Activated naive CD4-positive, alpha-beta T cell treated with anti-CD3 and anti-CD28 coated beads for 36 hours (primary cell): ENCODE results near the gene ZNF691. TPM values are rescaled to one million over a fixed set of nuclear protein-coding genes. Genes with fewer than 3 reads are reported as not detected.
"Not testable (repeated sequence)": the region's sequence is repeated elsewhere in the genome, so short reads cannot be mapped to it uniquely, and the experiment has no call there.

Experiments
- CTCF ChIA-PET: fragments of 350-600 bp; sonication (Branson Sonifier 250); formaldehyde crosslinking; loops from one replicate; lab custom pipeline; 2021; ENCODE audit warnings: antibody characterized with exemption; lab: Charles Lee
- DNase-seq: peaks from one replicate; pipeline ENCODE4 v3.0.0-alpha.2; 2020
- H3K27ac Mint-ChIP-seq: one replicate; pipeline ENCODE4 v1.8.0; 2021; ENCODE audit warnings: mild to moderate bottlenecking, mixed read lengths
- H3K27me3 Mint-ChIP-seq: one replicate; pipeline ENCODE4 v1.8.0; 2021; ENCODE audit warnings: low read depth, mixed read lengths
- H3K36me3 Mint-ChIP-seq: one replicate; pipeline ENCODE4 v1.8.0; 2021; ENCODE audit warnings: low read depth, mixed read lengths
- H3K4me1 Mint-ChIP-seq: one replicate; pipeline ENCODE4 v1.8.0; 2021; ENCODE audit warnings: low read depth, mixed read lengths
- H3K4me3 Mint-ChIP-seq: one replicate; pipeline ENCODE4 v1.8.0; 2021; ENCODE audit warnings: mild to moderate bottlenecking, moderate library complexity, mixed read lengths
- H3K9me3 Mint-ChIP-seq: one replicate; pipeline ENCODE4 v1.8.0; 2021; ENCODE audit warnings: mixed read lengths
- intact Hi-C: fragments of 100-400 bp; cut with micrococcal nuclease; formaldehyde crosslinking; loops from one replicate; pipeline ENCODE4 v1.15.1; 2023
- total RNA-seq, 2 experiments: library from RNA; stranded (reverse); gene quantifications; one replicate each; pipeline ENCODE4 v1.2.3, GENCODE V29; 2021

The ZNF691 gene
- total RNA-seq, 2 experiments from 2014 or later, result 4.6 to 5.3 TPM

DNA sequence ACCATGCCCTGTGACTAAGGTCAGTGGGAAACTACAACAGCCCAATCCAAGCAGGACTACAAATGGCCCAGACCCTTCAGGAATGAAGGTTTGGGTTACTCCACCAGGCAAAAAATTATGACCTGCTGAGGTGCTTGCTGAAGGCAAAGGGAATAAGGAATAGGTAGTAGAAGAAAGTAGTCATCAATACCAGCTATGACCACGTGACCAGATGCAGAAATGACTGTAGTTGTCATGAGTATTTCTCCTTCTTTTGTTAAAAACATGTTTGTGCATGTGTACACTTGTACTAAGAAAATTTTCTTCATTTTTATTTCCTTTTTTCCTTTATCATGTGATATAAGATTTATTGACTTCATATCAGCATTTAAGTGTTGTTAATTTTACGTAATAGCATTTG lies 22.8 kb downstream of the ZNF691 start:
- CTCF ChIA-PET, H3K9me3 Mint-ChIP-seq, DNase-seq, H3K4me3 Mint-ChIP-seq, H3K36me3 Mint-ChIP-seq, H3K27ac Mint-ChIP-seq, H3K27me3 Mint-ChIP-seq, H3K4me1 Mint-ChIP-seq, intact Hi-C loops: not testable (repeated sequence)

DNA sequence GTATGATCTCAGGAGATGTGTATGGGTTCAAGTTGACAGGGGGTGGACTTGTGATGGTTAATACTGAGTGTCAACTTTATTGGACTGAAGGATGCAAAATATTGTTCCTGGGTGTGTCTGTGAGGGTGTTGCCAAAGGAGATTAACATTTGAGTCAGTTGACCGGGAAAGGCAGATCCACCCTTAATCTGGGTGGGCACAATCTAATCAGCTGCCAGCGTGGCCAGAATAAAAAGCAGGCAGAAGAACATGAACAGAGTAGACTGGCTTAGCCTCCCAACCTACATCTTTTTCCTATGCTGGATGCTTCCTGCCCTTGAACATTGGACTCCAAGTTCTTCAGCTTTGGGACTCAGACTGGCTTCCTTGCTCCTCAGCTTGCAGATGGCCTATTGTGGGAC lies 23.3 kb downstream of the ZNF691 start:
- DNase-seq, intact Hi-C loops, H3K9me3 Mint-ChIP-seq, H3K27ac Mint-ChIP-seq, CTCF ChIA-PET, H3K4me1 Mint-ChIP-seq, H3K36me3 Mint-ChIP-seq, H3K4me3 Mint-ChIP-seq, H3K27me3 Mint-ChIP-seq: not testable (repeated sequence)

DNA sequence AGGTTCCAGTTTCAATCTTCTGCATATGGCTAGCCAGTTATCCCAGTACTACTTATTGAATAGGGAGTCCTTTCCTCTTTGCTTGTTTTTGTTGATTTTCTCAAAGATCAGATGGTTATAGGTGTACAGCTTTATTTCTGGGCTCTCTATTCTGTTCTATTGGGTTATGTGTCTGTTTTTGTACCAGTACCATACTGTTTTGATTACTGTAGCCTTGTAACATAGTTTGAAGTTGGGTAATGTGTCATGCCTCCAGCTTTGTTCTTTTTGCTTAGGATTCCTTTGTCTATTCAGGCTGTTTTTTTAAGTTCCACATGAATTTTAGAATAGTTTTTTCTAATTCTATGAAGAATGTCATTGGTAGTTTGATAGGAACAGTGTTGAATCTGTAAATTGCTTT lies 26.7 kb downstream of the ZNF691 start:
- H3K4me3 Mint-ChIP-seq, H3K27me3 Mint-ChIP-seq, H3K27ac Mint-ChIP-seq, CTCF ChIA-PET, H3K4me1 Mint-ChIP-seq, H3K9me3 Mint-ChIP-seq, H3K36me3 Mint-ChIP-seq, intact Hi-C loops, DNase-seq: not testable (repeated sequence)

DNA sequence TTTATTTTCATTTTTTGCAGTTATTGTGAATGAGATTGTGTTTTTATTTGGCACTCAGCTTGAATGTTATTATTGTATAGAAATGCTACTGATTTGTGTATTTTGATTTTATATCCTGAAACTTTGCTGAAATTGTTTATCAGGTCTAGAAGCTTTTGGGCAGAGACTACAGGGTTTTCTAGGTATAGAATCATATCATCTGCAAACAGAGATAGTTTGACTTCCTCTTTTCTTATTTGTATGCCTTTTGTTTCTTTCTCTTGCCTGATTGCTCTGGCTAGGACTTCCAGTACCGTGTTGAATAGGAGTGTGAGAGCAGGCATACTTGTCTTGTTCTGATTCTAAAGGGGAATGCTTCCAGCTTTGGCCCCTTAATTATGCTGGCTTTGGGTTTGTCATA lies 27.3 kb downstream of the ZNF691 start:
- H3K27ac Mint-ChIP-seq, result no peak overlapping the region
- peaks cover 2% of the 10 kb centered on the region for H3K27me3 Mint-ChIP-seq
- H3K4me3 Mint-ChIP-seq, result no peak overlapping the region
- CTCF ChIA-PET, result no interaction called here
- H3K4me1 Mint-ChIP-seq, result no peaks in the 10 kb centered on the region
- DNase-seq, result no peak
- intact Hi-C loops, result no loop called here
- H3K9me3 Mint-ChIP-seq, result peaks cover 5% of the 10 kb centered on the region
- H3K36me3 Mint-ChIP-seq, result no peaks in the 10 kb centered on the region

DNA sequence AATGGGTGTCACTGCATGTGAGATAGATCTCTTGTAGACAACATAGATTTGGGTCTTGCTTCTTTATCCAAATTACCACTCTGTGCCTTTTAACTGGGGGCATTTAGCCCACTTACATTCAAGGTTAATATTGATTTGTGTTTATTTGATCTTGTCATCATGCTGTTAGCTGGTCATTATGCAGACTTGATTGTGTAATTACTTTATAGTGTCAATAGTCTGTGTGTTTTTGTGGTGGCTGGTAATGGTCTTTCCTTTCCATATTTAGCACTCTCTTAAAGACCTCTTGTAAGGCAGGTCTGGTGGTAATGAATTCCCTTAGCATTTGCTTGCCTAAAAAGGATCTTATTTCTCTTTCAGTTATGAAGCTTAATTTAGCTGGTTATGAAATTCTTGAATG lies 29.6 kb downstream of the ZNF691 start:
- no peak for DNase-seq
- intact Hi-C loops, result no loop called here
- CTCF ChIA-PET, result no interaction called here
- Mint-ChIP-seq H3K27me3 (peaks cover 2% of the 10 kb centered on the region), H3K27ac (no peak overlapping the region), H3K4me1 (no peaks in the 10 kb centered on the region), H3K36me3 (no peaks in the 10 kb centered on the region), H3K9me3 (peaks cover 5% of the 10 kb centered on the region), H3K4me3 (no peak overlapping the region)

DNA sequence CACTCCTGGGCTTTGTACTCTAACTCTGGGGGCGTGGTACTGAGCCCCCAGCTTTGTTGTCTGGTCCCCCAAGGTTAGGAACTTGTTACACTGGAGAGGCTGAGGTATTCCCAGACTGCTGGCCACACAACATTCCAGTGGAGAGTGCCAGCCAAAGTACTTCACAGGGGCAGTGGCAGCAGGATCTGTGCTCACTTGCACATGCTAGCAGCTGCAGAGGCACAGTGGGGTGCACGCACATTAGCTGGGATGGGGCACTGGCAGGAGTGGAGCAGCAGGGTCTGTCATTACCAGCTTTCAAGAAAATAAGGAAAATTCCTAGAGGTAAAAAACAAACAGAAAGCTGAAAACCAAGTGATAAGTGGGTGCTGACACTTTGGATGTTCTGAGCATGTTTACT lies 31.0 kb downstream of the ZNF691 start:
- Mint-ChIP-seq H3K36me3 (no peaks in the 10 kb centered on the region), H3K27ac (no peak overlapping the region), H3K4me3 (no peak overlapping the region), H3K27me3 (peaks cover 2% of the 10 kb centered on the region), H3K4me1 (no peaks in the 10 kb centered on the region), H3K9me3 (peaks cover 5% of the 10 kb centered on the region)
- no peak for DNase-seq
- CTCF ChIA-PET, result no interaction called here
- intact Hi-C loops, result no loop called here

DNA sequence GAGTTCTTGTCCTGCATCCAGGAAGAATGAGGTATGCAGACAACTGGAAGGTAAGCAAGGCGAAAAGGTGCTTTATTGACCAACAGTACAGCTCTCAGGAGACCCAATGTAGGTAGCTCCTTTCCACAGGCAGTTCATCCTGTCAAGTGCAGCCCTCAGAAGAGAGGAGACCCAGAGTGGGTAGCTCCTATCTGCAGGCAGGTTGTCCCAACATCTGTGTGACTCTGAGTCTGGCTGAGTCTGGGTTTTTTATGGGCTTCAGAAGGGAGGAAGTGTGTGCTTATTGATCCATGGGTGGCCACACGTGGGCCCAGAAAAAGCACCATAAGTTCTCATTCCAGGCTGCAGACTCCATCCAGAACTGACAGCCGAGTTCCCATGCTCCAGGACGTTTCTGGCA lies 34.0 kb downstream of the ZNF691 start:
- H3K9me3 Mint-ChIP-seq, result no peaks in the 10 kb centered on the region
- intact Hi-C loops, result no loop called here
- CTCF ChIA-PET, result no interaction called here
- no peak overlapping the region for H3K27ac Mint-ChIP-seq
- H3K36me3 Mint-ChIP-seq, result no peaks in the 10 kb centered on the region
- peaks cover 2% of the 10 kb centered on the region for H3K27me3 Mint-ChIP-seq
- no peak overlapping the region for H3K4me3 Mint-ChIP-seq
- no peaks in the 10 kb centered on the region for H3K4me1 Mint-ChIP-seq
- no peak for DNase-seq

DNA sequence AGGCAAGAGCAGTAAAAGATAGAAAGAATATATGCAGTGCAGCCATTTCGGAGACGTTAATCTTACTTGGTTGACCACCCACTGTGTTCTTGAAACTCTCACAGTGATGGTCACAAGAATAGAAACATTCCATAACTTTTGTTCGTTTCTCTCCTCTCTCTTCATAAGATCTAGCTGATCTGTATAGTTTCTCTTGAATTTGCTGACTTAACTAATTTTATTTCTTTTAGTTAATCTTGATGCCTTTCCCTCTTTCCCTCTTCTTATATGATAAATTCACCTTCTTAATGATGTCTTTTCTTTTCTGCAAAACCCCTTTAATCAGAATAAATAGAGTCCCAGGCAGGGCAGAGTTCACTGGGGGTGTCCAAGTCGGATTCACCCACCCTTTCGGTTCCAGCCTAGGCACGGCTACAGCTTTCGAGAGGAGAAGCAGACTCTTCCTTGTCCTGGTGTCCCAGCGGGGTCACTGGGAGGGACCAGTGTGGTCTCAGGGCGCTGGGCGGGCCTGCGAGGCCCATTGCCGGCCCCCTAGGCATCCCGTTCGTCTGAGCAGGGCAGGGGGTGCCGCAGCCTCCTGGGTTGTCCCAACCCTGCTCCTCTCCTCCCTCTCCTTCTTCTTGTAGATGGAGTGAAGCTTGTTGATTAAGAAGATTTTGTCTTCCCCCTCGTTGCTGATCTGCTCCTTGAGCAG lies 39.8 kb downstream of the ZNF691 start:
- intact Hi-C loops, result no loop called here
- no peak overlapping the region for H3K27ac Mint-ChIP-seq
- no peaks in the 10 kb centered on the region for H3K4me1 Mint-ChIP-seq
- H3K4me3 Mint-ChIP-seq, result no peak overlapping the region
- no peak for DNase-seq
- CTCF ChIA-PET, result interaction anchor here (0.7 kb wide), 1 partner anchor 147 kb away, joined by 3 read pairs; no protein-coding TSS in a partner anchor
- H3K9me3 Mint-ChIP-seq, result no peaks in the 10 kb centered on the region
- H3K27me3 Mint-ChIP-seq, result no peaks in the 10 kb centered on the region
- no peaks in the 10 kb centered on the region for H3K36me3 Mint-ChIP-seq

DNA sequence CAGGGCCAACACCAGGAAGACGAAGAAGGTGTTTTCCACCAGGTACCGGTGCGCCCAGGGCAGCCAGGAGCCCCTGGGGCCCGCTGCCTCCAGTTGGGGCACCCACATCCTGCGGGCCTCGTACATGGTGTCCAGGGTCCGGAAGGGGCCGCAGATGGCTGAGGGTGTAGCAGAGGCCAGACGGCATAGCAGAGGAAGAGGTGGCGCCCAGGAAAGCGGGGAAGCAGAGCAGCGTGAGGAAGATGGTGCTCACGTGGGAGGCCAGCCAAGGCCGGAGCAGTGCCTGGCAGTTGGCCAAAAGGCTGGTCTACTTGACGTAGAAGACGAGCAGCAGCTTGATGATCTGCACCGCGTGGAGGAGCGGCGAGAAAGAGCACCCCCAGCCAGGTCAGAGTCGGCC lies 40.4 kb downstream of the ZNF691 start:
- Mint-ChIP-seq H3K4me3 (no peak overlapping the region), H3K27me3 (no peaks in the 10 kb centered on the region), H3K9me3 (no peaks in the 10 kb centered on the region), H3K27ac (no peak overlapping the region), H3K4me1 (no peaks in the 10 kb centered on the region), H3K36me3 (no peaks in the 10 kb centered on the region)
- intact Hi-C loops, result no loop called here
- CTCF ChIA-PET, result interaction anchor here (0.7 kb wide), 1 partner anchor 146 kb away, joined by 3 read pairs; no protein-coding TSS in a partner anchor
- DNase-seq, result no peak

DNA sequence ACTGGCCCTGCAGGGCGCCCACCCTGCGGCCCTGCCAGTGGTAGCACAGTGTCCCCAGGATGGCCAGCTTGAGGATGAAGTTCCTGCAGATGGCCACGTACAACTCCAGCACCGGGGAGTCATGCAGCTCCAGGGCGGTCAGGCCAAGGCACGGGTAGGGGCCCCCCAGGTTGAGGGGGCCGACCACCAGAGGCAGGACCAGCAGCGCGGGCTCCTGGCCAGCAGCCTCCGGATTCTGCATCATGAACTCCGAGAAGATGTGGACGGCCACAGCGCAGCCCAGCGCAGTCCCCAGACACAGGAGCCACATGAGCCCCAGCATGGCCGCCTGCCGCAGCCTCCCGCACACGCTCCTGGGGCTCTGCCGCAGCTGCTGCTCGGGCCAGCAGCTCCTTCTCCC lies 41.0 kb downstream of the ZNF691 start:
- Mint-ChIP-seq H3K9me3 (no peaks in the 10 kb centered on the region), H3K27ac (no peak overlapping the region), H3K4me3 (no peak overlapping the region), H3K4me1 (no peaks in the 10 kb centered on the region), H3K36me3 (no peaks in the 10 kb centered on the region), H3K27me3 (no peaks in the 10 kb centered on the region)
- CTCF ChIA-PET, result interaction anchor here (0.7 kb wide), 1 partner anchor 145 kb away, joined by 3 read pairs; no protein-coding TSS in a partner anchor
- intact Hi-C loops, result no loop called here
- DNase-seq, result no peak

DNA sequence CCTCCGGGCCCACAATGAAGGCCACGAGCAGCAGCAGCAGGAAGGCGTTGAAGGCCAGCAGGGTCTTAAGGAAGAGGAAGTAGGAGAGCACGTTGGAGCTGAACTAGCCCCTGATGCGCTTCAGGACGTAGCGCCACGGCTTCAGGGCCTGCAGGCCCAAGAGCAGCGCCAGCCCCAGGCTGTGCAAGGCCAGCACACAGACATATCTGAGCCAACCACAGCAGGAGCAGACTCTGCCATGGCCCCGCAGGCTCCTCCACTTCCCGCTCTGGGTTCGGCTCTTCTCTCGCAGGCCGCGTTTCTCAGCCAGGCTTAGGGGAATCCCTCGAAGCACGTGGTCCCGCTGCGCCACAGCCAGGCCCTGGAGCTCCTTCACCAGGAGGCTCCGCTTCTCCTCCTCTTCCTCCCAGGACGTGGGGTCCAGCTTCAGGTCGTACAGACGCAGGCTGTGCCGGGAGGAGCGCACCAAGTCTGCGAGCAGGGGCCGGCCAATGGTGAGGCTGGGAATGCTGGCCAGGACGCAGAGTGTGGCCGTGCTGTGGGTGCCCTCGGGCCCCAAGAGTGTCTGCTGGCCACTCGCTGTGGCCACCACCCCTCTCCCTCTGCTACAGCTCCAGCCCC lies 41.7 kb downstream of the ZNF691 start:
- intact Hi-C loops, result no loop called here
- no peaks in the 10 kb centered on the region for H3K27me3 Mint-ChIP-seq
- H3K36me3 Mint-ChIP-seq, result no peaks in the 10 kb centered on the region
- CTCF ChIA-PET, result no interaction called here
- no peak overlapping the region for H3K27ac Mint-ChIP-seq
- H3K4me1 Mint-ChIP-seq, result no peaks in the 10 kb centered on the region
- no peak overlapping the region for H3K4me3 Mint-ChIP-seq
- DNase-seq, result no peak
- H3K9me3 Mint-ChIP-seq, result no peaks in the 10 kb centered on the region

DNA sequence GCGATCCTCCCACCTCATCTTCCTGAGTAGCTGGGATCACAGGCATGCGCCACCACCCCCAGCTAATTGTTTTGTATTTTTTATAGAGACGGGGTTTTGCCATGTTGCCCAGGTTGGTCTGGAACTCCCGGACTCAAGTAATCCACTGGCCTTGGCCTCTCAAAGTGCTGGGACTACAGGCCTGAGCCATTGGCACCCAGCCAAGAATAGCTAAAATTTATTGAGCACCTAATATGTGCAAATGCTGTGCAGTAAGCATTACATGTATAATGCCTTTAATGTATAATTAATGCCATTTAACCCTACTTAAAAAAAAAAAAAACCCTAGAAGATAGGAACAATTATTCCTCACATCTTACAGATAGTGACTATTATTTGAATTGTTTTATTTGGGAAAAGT lies 42.9 kb downstream of the ZNF691 start:
- Mint-ChIP-seq H3K4me1 (no peaks in the 10 kb centered on the region), H3K27me3 (no peaks in the 10 kb centered on the region), H3K27ac (no peak overlapping the region), H3K36me3 (no peaks in the 10 kb centered on the region), H3K9me3 (no peaks in the 10 kb centered on the region), H3K4me3 (no peak overlapping the region)
- CTCF ChIA-PET, result no interaction called here
- no peak for DNase-seq
- intact Hi-C loops, result no loop called here

DNA sequence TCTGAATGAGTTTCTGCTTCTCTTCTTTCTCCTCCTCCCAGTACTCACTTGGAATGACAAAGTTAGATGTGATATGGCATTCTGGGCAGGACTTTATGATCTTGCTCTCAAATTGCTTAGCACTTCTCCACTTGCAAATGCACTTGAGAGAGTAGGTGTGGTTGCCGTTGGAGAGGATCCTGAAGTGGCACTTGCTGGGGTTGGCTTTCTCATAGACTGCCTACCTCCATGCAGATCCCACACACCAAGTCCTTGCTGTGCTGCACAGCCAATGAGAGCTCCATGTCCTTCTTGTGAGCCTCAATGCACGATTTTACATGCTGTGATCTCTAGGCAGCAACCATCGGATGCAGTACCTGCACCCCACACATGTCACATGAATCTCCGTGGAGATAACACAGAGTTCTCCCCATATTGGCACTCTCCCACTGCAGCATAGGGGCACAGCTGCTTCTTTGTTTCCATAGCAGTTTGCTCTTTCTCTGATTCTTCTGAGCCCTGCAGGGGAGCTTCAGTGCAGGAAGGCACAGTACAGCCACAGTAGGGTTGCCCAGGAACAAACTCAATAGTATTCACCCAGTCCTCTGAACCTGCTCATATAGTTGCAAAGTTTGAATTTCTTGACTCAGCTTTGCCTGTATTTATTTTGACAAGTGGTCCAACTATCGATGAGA lies 45.2 kb downstream of the ZNF691 start:
- no peak for DNase-seq
- H3K27me3 Mint-ChIP-seq, result no peaks in the 10 kb centered on the region
- H3K27ac Mint-ChIP-seq, result no peak overlapping the region
- H3K4me3 Mint-ChIP-seq, result no peak overlapping the region
- no peaks in the 10 kb centered on the region for H3K36me3 Mint-ChIP-seq
- no peaks in the 10 kb centered on the region for H3K4me1 Mint-ChIP-seq
- H3K9me3 Mint-ChIP-seq, result no peaks in the 10 kb centered on the region
- intact Hi-C loops, result no loop called here
- CTCF ChIA-PET, result interaction anchor here (0.9 kb wide), 1 partner anchor 22 kb away, joined by 3 read pairs; no protein-coding TSS in a partner anchor
